Stimulated activated CD4-positive, alpha-beta T cell treated with anti-CD3 and anti-CD28 coated beads, Interleukin-2, amount 100 ng/mL, for 4 hours (primary cell): ENCODE measurements around the gene ENGASE.

ENCODE experiments used
- DNase-seq: peaks from one replicate; pipeline ENCODE4 v3.0.0-alpha.2; 2020; ENCODE audit warnings: low read depth

Gene ENGASE

DNA sequence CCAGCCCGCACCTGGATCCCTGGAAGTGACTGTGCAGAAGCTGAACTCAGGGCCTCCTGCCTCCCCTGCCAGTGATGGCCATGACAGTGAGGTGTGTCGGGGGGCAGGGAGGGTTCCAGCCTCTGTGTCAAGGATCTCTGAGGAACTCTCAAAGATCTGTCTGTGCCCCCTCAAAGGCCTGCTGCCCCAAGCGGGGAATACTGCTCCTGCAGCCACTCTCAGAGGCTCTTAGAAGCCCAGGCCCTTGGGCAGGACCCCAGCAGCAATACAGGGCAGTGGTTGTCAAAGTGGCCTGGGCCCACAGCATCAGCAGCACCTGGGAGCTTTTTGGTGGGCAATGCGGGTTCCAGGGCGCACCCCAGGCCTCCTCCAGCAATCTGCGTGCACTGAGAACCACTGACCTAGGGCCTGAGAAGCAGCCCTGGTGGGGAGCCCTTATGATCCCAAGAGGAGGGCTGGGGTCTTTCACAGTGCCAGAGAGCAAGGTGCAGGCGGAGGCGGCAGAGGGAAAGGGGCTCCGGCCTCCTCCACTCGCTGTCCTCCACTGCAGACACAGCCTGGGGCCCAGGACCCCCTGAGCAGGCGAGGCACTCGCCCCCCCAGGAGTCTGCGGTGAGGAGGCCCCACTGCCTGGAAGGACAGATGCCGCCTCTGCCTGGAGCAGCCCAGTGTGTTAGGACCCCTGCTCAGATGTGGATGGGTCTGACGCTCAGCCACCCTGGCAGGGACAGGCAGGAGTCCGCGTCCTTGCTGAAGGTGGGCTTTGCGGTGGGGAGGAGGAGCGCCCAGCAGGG, 42.1 kb downstream of the ENGASE start:
- no peak for DNase-seq

DNA sequence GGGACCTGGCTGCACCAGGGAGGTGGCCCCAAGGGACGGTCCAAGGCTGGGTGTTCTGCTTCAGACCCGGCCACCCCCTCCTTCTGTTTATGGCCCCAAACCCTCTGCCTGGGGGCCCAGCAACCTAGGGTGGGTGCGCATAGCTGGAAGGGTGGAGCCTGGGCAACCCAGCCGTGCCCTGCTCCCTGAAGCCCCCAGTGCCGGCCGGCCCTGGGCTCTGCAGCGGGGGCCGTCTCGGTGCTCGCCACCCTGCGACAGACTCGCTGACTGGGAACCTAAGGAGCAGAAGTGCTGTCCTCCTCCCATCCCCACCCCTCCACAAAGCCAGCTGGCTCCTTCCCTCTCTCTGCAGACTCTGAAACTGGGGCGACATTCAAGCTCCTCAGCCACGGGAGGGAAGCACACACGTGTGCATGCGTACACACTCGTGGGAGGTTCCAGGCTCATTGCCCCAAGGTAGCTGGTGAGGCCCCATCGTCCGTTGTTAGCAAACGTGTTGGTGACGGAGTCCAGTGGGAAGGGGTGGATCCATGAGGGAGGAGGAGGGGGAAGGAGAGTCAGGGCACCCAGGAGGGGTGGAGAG, 43.4 kb downstream of the ENGASE start:
- no peak for DNase-seq

DNA sequence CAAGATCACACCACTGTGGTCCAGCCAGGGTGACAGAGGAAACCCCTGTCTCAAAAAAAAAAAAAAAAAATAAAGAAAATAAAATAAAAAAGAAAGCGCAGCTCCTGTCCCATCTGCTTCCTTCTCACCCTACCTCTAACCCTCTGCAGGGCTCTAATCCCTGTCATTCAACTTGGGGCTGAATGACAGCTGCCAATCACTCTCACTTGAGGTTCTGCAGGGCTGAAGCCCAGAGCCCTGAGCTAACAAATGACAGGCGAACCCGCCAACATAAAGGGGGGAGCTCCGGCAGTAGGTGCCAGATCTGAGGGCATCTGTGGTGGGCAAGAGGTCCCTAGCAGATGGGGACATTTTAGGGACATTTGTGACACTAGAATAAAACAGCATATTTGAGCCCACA, 44.3 kb downstream of the ENGASE start:
- DNase-seq: no peak

DNA sequence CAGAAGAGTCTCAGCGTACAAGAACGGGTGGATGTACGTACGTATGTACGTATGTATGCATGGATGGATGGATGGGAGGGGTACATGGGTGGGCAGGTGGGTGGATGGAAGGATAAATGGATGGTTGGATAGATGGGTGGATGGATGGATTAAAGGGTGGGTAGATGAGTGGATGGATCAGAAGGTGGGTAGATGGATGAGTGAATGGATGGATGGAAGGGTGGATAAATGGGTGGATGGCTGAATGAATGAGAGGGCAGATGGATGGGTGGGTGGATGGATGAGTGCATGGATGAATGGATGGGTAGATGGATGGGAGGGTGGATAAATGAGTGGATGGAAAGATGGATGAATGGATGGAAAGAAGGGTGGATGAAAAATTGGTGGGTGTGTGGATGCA, 45.6 kb downstream of the ENGASE start:
- no peak for DNase-seq

DNA sequence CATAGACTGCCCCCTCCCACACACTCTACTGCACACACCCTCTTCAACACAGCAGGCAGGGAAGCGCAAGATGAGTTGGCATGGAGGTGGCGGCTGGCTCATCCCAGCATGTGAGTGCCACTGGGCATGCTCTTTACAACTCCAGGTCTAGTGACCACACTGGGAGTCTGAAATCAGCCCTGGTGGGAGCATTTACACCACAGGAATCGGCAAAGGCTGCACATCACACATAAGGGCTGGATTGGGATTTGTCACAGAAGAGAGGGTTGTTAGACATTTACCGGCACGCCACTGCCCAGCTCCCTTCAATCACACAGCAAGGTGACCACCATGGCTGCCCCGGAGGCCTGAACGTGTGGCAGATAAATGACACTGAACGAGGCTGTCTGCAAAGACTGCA, 49.4 kb downstream of the ENGASE start:
- DNase-seq: no peak

DNA sequence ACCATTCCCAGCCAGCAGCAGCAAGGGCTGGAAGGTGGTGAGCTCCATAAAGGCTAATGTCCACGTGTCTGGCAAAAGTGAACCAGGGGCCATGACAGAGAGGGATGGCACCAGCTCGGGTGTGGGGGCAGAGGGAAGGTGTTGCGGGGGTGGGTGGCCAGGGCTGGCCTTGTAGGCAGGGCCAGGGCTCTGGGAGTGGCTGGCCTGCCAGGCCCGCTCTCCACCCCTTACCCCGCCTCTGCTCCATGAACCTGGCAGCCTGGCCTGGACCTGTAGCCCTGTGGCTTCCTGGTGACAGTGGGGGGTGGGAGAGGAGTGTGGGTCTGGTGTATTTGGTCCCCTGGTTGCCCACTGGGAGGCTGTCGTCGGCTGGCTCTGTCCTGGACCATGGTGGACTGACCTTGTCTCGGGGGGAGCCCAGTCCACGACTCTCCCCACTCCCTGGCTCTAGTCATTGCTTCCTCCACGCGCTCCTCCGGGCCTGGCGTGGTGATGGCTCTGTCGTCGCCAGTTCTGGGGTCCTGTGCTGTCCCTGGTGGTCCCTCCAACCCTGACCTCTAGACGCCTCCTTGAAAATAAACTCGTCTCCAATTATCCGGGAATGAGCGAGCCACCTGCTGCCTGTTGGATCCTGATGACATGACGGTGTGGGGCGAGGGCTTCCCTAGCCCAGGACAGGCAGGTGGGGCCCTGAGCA, 50.0 kb downstream of the ENGASE start:
- no peak for DNase-seq

DNA sequence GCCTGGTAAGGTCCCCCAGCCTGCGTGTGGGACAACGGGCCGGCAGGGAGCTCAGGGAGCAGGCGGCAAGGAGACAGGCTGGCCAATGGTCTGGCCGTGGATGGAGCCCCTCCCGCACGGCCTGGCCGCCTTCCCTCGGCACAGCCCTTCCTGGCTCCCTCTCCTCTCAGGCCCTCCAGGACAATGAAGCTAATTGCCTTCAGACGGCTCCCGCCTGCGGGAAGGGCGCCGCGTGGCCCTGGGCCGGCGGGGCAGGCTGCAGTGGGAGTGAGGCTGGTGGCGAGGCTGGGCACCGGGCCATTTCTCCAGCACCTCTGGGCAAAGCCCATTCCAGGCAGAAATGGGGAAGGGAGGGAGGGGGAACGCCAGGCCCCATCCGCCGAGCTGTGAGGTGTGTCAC, 50.9 kb downstream of the ENGASE start:
- no peak for DNase-seq

DNA sequence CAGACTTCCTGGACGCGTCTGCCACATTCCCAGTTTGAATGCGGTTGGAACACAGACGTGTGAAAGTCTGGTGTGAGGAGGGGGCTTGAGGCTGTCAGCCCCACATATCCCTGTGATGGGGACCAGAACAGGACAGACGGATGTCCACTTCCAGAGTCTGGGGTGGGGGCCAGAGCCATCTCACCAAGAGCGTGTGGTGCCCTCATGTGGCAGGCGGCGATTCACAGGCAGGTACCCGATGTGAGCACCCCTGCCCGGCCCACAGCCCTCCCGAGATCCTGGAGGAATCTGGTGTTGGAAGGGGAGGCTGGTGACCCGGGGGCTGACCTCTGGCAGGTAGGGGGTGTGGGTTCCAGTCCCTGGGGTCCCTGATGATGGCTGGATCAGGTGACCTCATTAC, 51.5 kb downstream of the ENGASE start:
- DNase-seq: no peak

DNA sequence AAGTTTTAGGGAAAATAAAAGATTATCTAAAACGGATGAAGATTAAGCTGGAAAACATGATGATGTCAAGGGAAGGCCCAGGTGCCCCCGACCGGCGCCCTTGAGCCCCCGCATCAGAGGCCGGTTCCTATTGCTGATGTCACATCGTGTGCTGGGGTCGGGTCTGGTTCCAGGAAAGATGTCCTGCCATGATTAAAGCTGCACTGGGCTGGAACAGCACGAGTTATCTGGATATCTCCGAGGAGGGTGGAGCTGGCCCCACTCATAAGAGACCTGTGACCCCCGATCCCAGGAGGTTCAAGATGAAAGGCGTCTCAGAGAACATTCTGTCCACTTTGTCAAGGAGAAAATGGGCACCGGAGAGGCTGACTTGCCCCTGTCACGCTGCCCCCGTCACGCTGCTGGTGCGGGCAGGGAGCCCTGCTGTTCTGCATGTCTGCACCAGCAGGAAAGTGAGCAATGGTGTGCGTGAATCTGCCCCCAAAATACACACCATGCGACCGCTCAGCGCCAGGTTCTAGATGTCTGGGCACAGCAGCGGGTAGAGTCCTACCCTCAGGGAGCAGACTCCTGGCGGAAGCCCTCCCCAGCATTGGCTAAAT, 53.0 kb downstream of the ENGASE start:
- DNase-seq: no peak

DNA sequence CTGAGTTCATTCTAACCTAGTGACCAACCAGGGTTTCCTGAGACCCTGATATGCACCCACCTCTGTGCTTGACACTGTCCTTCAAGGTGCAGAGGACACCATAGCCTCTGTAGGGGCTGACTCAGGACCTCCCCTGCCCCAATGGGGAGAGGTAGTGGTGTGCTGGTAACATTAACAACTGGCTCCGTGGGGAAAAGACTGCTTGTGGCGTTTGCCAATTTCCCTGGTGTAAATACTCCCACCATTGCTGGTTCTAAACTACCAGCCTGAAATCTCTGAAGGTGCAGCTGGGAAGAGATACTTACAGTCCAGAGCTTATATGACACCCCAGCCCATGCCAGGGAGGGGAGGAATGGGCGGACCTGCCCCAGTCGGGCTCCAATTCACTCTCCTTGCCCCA, 54.9 kb downstream of the ENGASE start:
- DNase-seq: no peak

DNA sequence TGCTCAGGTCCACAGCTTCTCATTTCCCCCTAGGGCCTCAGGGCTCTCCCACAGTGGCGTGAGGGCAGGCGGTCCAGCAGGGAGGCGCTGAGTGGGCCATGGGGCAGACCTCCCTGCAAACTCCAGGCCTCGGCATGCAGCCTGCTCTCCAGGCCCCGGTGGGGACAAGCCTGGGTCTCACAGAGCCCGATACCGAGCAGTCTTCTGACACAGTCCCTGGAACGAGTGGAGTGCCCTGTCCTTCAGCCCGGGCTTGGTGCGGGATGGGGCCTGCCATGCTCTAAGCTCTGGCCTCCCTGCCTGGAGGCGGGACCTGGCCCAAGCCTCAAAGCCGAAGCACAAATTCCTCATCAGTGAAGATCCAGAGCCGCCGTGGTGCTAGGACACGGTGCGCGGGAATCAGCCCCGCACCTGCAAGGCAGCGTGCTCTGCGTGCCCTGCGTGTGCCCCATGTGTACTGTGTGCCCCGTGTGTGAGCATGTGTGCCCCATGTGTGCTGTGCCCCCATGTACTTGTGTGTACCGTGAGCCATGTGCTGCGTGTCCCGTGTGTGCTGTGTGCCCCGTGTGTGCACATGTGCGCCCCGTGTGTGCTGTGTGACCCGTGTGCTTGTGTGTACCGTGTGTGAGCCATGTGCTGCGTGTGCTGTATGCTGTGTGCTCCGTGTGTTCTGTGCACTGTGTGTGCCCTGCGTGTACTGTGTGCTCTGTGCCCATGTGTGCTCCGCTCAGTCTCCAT, 56.1 kb downstream of the ENGASE start:
- no peak for DNase-seq

DNA sequence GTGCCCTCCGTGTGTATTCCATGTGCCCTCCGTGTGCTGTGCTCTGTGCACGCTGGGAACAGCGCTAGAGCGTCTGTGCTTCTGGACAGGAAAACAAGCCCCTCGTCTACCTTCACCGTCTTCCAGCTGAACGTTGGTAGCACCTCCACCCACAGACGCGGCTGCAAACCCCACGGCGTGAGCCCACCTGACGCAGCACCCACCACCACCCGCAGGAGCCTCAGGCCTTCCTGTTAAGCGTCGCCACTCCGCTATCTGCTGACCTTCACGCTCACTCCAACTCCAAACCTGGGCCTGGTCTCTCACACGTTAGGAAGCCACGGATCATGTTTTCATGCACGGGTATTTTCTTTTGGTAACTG, 56.6 kb downstream of the ENGASE start:
- DNase-seq: no peak

DNA sequence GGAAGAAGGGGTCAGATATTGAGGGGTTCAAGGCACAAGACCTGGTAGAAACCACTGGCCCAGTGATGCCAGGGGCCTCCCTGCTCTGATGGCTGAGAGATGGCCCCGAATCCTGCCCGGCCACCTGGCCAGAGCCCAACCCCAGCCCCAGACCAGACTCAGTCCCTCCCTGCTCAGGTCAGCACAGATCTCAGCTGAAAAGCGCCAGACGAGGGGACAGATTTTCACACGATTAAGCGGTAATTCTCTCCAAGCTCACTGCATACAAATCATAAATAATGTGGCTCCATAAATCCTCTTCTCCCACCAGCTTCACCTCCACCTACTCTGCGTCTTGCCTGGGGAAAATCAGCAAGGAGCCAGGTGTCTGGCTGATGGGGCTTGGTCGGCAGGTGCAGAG, 57.1 kb downstream of the ENGASE start:
- DNase-seq: no peak

DNA sequence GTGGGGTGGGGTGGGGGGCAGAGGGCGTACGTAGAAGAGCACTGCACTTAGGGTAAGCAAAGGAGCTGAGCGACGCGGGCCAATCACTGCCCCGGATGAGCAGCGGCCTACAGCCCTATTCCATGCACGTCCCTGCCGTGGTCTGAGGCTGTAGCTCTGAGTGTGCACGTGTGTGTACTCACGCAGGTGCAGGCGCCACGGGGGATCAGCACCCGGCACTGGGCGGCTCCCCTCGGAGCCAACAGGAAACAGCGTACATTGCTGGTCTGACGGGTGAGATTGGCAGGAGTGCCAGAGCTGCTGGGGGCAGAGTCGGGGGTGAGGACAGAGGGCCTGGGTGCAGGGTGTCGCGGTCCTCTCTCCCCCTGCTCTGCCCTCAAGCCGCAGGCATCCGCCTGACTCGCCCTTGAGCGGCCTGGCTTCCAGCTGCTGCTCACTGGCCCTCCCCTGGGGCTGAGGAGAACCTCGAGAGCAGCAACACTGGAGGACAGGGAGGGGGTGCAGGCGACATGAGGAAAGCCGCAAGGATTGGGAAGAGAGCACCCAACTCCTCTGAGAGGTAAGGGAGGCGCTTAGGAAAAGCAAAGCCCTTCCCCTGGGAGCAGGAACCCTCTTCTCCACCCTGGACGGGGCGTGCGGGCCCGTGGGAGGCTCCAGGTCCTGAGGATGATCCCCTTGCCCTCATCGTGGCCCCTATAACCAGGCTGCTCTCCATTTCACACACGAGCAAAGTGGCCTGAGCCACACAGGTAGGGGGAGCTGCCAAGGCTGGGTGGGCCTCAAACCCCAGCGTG, 57.8 kb downstream of the ENGASE start:
- DNase-seq: no peak

DNA sequence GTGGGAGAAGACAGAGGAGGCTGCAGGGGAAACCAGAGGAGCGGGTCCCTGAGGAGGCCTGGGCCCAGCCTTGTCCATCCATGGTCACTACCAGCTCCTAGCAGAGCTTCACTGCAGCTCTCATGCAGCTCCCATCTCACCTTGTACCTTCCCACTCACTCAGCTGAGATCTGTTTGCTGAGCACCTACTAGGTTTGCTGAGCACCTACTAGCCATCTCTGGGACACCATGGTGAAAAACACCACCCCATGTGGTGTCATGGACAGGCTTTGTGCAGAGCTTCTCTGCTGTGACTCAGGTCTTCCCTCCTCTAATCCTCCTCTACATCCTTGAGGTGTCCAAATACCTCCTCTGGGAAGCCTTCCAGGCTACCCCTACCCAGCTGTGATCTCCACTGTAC, 58.6 kb downstream of the ENGASE start:
- DNase-seq: no peak

DNA sequence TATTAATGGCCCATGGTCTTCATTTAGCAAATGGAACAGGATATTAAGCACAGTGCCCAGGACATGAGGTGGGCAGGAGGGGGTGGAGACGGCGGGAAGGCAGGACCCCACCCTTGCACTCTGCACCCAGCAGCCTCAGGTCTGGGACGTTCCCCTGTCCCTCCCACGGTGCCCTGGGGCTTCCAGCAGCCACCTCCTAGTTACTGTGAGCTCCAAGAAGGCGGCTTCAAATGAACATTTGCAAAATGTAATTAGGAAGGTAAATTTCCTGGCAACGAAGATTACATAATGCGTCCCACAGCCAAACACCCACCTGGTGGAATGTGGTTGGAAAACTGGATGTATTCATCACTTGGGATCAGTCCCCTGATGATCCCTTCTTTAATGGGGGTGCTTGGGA, 59.4 kb downstream of the ENGASE start:
- DNase-seq: no peak

DNA sequence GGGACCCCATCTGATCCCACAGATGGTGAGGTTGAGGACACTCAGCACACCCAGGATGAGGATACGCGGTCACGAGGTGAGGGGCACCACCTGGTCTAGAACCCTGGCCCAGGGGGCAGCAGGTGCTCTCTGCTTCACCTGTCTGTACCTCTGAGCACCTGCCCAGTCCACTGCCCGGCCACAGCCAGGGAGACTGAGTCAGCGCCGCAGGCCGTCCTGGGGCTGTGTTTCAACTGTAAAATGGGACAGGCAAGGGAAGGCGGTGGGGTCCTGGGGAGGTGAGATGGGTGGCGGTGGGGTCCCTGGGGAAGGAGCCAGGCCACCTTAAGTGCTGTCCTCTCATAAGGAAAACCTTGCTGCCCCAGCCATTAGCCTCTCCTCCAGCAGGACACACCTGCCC, 60.4 kb downstream of the ENGASE start:
- DNase-seq: no peak

DNA sequence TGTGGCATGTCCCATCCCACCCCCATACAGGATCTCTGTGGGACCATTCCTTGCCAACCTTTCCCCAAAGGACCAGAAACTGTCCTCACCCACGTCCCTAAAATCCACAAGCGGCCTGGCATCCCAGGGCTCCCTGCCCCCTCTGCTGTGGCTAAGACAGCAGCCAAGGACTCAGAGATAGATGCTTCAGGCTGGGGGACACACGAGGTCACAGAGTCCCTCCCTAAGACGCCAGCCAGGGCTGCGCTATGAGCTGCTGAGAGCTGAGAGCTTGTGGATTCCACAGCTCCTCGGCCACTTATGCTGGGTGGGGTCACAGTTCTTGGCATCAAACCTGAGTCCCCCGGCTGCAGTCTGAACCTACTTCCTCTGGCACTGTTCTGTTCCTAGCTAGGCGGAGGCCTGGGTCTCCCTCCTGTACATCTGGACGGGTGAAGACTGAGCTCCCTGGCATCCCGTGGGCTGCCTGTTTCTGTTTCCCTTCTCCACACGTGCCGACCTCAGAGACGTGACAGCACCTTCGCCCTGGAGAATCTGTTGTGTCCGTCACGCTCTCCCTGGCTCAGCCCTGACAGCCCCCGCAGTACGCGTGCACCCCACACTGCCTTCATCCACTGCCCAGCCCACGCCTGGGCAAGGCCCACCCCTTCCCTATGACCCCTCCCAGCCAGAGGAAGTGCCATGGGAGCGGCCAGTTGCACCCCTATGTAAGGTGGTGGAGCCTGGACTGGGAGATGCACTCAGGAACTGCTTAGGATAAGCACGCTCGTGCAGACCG, 61.2 kb downstream of the ENGASE start:
- no peak for DNase-seq
